ENCODE measurements around the gene PPP1R10.

Gene PPP1R10

GRCh38 chr6:30599625-30600324 is 17.3 kb downstream of the PPP1R10 start:
- no peak for DNase-seq (ENCODE audit: low read depth in 1 of 2, low spot score in 1 of 2)

- no peak for DNase-seq (ENCODE audit: low read depth in 1 of 2, low spot score in 1 of 2)
Measured at GRCh38 chr6:30598912-30599624, 18.0 kb downstream of the PPP1R10 start.

GRCh38 chr6:30597315-30598144 is 19.5 kb downstream of the PPP1R10 start:
- DNase-seq (ENCODE audit: low read depth in 1 of 2, low spot score in 1 of 2) = peak; percentile 65 to 72

GRCh38 chr6:30592287-30592686 is 24.8 kb downstream of the PPP1R10 start:
- DNase-seq (ENCODE audit: low read depth in 1 of 2, low spot score in 1 of 2) = no peak

- DNase-seq (ENCODE audit: low read depth in 1 of 2, low spot score in 1 of 2) = no peak
Measured at GRCh38 chr6:30591008-30591407, 26.0 kb downstream of the PPP1R10 start.

- DNase-seq (ENCODE audit: low read depth in 1 of 2, low spot score in 1 of 2) = no peak
Measured at GRCh38 chr6:30590509-30590908, 26.5 kb downstream of the PPP1R10 start.

- no peak for DNase-seq (ENCODE audit: low read depth in 1 of 2, low spot score in 1 of 2)
Measured at GRCh38 chr6:30589754-30590358, 27.2 kb downstream of the PPP1R10 start.

GRCh38 chr6:30583921-30584320 is 33.1 kb downstream of the PPP1R10 start:
- DNase-seq (ENCODE audit: low read depth in 1 of 2, low spot score in 1 of 2) = no peak

GRCh38 chr6:30578051-30578450 is 39.0 kb downstream of the PPP1R10 start:
- no peak for DNase-seq (ENCODE audit: low read depth in 1 of 2, low spot score in 1 of 2)

- no peak for DNase-seq (ENCODE audit: low read depth in 1 of 2, low spot score in 1 of 2)
Measured at GRCh38 chr6:30573113-30573512, 43.9 kb downstream of the PPP1R10 start.

- no peak for DNase-seq (ENCODE audit: low read depth in 1 of 2, low spot score in 1 of 2)
Measured at GRCh38 chr6:30572148-30572547, 44.9 kb downstream of the PPP1R10 start.

- no peak for DNase-seq (ENCODE audit: low read depth in 1 of 2, low spot score in 1 of 2)
Measured at GRCh38 chr6:30571762-30572082, 45.3 kb downstream of the PPP1R10 start.

GRCh38 chr6:30571075-30571761 is 45.8 kb downstream of the PPP1R10 start, which contains the start of gene ABCF1:
Gene ABCF1, plus strand, starts transcription at chr6:30571442. Its CDS starts 46 bp downstream, at chr6:30571488.
- DNase-seq (ENCODE audit: low read depth in 1 of 2, low spot score in 1 of 2) = peak; percentile 99

- DNase-seq (ENCODE audit: low read depth in 1 of 2, low spot score in 1 of 2) = no peak
Measured at GRCh38 chr6:30570740-30571074, 46.3 kb downstream of the PPP1R10 start.

GRCh38 chr6:30570263-30570662 is 46.8 kb downstream of the PPP1R10 start:
- no peak for DNase-seq (ENCODE audit: low read depth in 1 of 2, low spot score in 1 of 2)

- peak in 1 of 2 donors; percentile 52 for DNase-seq (ENCODE audit: low read depth in 1 of 2, low spot score in 1 of 2)
Measured at GRCh38 chr6:30568245-30568644, 48.8 kb downstream of the PPP1R10 start.

GRCh38 chr6:30565772-30566171 is 51.3 kb downstream of the PPP1R10 start:
- DNase-seq (ENCODE audit: low read depth in 1 of 2, low spot score in 1 of 2) = no peak

- DNase-seq (ENCODE audit: low read depth in 1 of 2, low spot score in 1 of 2) = no peak
Measured at GRCh38 chr6:30564114-30564513, 52.9 kb downstream of the PPP1R10 start.

- DNase-seq (ENCODE audit: low read depth in 1 of 2, low spot score in 1 of 2) = no peak
Measured at GRCh38 chr6:30562470-30563425, 54.3 kb downstream of the PPP1R10 start.

- DNase-seq (ENCODE audit: low read depth in 1 of 2, low spot score in 1 of 2) = no peak
Measured at GRCh38 chr6:30560930-30561329, 56.1 kb downstream of the PPP1R10 start.
